ENCODE data around the gene EIF5B. TPM values are rescaled to one million over a fixed set of nuclear protein-coding genes. Genes with fewer than 3 reads are reported as not detected.

The EIF5B gene
- total and polyA plus RNA-seq, 2 experiments from 2014 or later: 34.2 to 108 TPM

- 0 out of 2 replicates have a peak, but pooled peaks have one; percentile 27 for TF ChIP-seq CREB1 (CRISPR knock-in tag; IDR thresholded peaks at IDR 0.05; ENCODE audit: low read depth)
- no peak for TF ChIP-seq STAT1 (IDR thresholded peaks at IDR 0.05; ENCODE audit: unreplicated experiment)
- no peak for TF ChIP-seq EZH2 (IDR thresholded peaks at IDR 0.05; ENCODE audit: low read depth, unreplicated experiment)
- peak; percentile 96 for TF ChIP-seq ETS1 (IDR thresholded peaks at IDR 0.05)
- no peak for TF ChIP-seq EZH2phosphoT487 (IDR thresholded peaks at IDR 0.05; ENCODE audit: unreplicated experiment)
- TF ChIP-seq JUNB (IDR thresholded peaks at IDR 0.05; ENCODE audit: unreplicated experiment): no peak
- peak; percentile 96 for TF ChIP-seq POLR2AphosphoS5 (IDR thresholded peaks at IDR 0.05; ENCODE audit: low read depth)
- TF ChIP-seq CTCF (conservative IDR thresholded peaks at IDR 0.05; ENCODE audit: low read depth in 2 of 2): no peak
- TF ChIP-seq ZNF114 (CRISPR knock-in tag; IDR thresholded peaks at IDR 0.05): no peak
- no peak for TF ChIP-seq NANOG (IDR thresholded peaks at IDR 0.05; ENCODE audit: borderline replicate concordance)
These were observed 1.0 kb upstream of the EIF5B start, which contains the start of gene TXNDC9 (continued) for GRCh38 chr2:99335911-99336803.

- Histone ChIP-seq H3K27ac (ENCODE audit: low read depth) (peak overlapping the region; percentile 36), H3K4me2 (peak overlapping the region; percentile 88), H4K20me1 (replicated peaks; ENCODE audit: insufficient read depth) (peaks cover 30% of the 10 kb centered on the region), H3K4me3 (peak overlapping the region; percentile 80), H3K79me2 (replicated peaks; ENCODE audit: insufficient read depth) (peaks cover 87% of the 10 kb centered on the region), H3K36me3 (ENCODE audit: insufficient read depth) (peaks cover 12% of the 10 kb centered on the region), H2AFZ (peak overlapping the region; percentile 94), H3K4me1 (ENCODE audit: insufficient read depth) (peaks cover 11% of the 10 kb centered on the region), H3K9me2 (ENCODE audit: insufficient read depth) (no peaks in the 10 kb centered on the region), H3K27me3 (ENCODE audit: insufficient read depth) (no peaks in the 10 kb centered on the region), H3F3A (replicated peaks; ENCODE audit: low read depth) (0 out of 2 replicates have a peak, but pooled peaks cover 4% of the 10 kb centered on the region)
- H3K27me3 Mint-ChIP-seq (ENCODE audit: insufficient read depth, low read depth, poor library complexity): no peaks in the 10 kb centered on the region
- no peaks in the 10 kb centered on the region for H3K9me3 Mint-ChIP-seq
- H3K4me1 Mint-ChIP-seq: peaks cover 6% of the 10 kb centered on the region
- H3K27ac Mint-ChIP-seq: no peak overlapping the region
- DNase-seq (ENCODE audit: low spot score) (no peak), ATAC-seq (peak; percentile 16)
- peaks cover 16% of the 10 kb centered on the region for H3K36me3 Mint-ChIP-seq (ENCODE audit: low read depth)
- no peak overlapping the region for H3K4me3 Mint-ChIP-seq
- no peak for TF ChIP-seq ZNF331 (CRISPR knock-in tag; IDR thresholded peaks at IDR 0.05; ENCODE audit: low read depth)
- no peak for TF ChIP-seq REST (IDR thresholded peaks at IDR 0.05; ENCODE audit: unreplicated experiment)
- no peak for TF ChIP-seq CREB1 (CRISPR knock-in tag; IDR thresholded peaks at IDR 0.05; ENCODE audit: low read depth)
- no peak for TF ChIP-seq EZH2 (IDR thresholded peaks at IDR 0.05; ENCODE audit: low read depth, unreplicated experiment)
- TF ChIP-seq ZNF114 (CRISPR knock-in tag; IDR thresholded peaks at IDR 0.05): no peak
- TF ChIP-seq JUNB (IDR thresholded peaks at IDR 0.05; ENCODE audit: unreplicated experiment): no peak
These were observed 431 bp upstream of the EIF5B start for GRCh38 chr2:99336804-99337112.
